ENCODE data around the gene ACAT1.
A peak's percentile ranks its signal among the peaks of the same experiment; 100 is the strongest.
"Not testable (repeated sequence)": the region's sequence is repeated elsewhere in the genome, so short reads cannot be mapped to it uniquely, and the experiment has no call there.

Gene ACAT1

DNA sequence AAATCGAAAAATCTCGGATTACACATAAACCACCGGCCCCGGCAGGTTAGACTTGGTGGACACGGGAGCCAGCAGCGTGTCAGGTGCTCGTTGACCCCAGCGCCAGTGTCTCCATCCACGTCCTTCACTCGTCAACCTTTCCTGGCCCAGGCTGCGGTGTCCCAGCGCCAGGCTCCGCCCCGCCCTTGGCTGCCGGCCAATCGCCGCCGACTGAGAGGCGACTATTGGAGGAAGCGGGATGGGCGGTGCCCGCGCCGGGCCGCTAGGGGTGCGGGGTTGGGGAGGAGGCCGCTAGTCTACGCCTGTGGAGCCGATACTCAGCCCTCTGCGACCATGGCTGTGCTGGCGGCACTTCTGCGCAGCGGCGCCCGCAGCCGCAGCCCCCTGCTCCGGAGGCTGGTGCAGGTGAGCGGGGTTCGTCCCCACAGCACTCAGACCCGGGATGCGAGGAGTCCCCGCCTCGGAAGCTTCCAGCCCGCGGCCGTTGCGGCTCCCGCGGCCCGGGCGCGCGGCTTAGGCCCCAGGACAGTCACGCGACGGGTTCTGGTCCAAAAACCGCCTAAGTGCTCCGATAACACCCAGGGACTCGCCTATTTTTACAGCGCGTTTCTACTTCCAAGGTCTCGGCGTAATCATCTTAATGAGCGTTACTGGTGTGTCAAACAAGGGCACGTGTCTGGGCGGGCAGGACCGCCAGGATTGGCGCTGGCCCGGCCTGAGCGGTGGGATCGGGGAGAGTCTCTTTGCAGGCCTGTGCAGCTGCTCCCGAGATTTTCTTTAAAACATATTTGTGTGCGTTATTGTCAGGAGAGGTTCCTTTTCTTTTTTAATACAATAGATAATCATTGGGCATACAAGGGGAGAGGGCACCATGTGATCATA lies at the start of gene ACAT1:
TSS of gene ACAT1 (plus strand) at position 294 of the 882 bp plus-strand sequence. CDS start at position 334, 40 bp downstream.
- peak; percentile 59 for DNase-seq

DNA sequence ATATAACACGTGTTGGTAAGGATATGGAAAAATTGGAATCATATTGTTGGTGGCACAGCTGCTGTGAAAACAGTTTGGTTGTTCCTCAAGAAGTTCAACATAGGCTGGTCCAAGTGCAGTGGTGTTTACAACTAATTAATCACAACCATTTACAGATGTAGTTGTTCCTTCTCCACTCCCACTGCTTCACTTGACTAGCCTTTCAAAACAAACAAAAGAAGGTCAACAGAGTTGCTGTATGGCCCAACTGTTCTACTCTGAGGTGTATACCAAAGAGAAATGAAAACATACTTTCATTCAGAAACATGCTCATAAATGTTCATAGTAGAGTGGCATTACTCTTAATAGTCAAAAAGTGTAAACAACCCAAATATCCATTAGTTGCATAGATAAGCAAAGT lies 36.6 kb upstream of the ACAT1 start:
- no peak for DNase-seq

DNA sequence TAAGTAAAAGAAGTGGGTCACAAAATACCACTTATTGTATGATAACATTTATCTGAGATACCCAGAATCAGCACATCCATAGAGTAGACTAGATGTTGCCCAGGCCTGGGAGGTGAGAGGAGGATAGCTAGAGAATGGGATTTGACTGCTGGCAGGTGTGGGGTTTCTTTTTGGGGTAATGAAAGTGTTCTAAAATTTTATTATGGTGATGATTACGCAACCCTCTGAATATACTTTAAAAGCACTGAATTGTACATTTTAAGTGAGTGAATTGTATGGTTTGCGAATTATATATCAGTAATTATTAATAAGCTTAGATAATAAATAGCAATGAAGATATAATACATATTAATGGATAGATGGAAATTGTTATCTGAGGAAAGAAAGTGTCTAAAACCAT lies 35.7 kb upstream of the ACAT1 start:
- DNase-seq: no peak

DNA sequence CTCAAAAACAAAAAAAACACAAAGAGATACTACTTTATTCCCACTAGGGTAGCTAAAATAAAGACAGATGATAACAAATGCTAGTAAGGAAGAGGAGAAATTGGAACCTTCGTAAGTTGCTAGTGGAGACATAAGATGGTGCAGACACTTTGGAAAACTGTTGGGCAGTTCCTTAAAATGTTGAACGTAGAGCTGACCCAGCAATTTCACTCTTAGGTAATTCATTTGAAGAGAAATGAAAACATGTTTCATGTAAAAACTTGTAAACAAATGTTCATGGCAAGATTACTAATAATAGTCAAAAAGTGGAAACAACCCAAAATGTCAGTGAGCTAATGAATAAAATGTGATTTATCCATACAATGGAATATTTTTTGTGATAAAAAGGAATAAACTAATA lies 29.2 kb upstream of the ACAT1 start:
- no peak for DNase-seq

DNA sequence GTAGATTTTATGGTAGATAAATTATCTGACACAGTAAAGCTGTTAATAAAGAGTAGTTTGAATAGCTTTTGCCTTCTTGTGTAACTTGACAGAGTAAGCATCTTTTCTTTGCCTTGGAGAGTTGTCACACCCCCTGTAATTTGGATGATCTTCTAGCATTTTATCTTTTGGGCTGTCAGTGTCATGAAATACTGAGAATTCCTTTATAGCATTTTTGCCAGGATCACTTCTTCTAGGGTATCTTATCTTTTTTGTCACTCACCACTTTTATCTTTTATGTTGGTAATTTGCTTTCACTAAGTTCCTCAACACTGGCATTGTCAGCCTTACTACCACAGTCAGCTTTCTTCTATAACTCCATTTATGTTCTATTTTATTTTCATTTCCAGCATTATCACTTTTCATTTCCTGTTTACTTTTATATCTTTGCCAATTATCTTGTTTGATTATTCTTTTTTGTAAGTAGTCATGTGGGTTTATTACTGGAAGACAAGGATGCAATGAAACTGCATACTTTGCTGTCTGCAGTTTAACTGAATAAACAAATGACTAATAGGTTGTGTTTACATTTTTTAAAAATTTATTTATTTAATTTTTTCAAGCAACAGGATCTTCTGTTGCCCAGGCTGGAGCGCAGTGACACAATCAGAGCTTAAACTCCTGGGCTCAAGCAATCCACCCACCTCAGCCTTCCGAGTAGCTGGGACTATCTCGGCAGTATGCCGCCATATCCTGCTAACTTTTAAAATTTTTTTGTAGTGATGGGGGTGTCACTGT lies 28.1 kb upstream of the ACAT1 start:
- DNase-seq: no peak

DNA sequence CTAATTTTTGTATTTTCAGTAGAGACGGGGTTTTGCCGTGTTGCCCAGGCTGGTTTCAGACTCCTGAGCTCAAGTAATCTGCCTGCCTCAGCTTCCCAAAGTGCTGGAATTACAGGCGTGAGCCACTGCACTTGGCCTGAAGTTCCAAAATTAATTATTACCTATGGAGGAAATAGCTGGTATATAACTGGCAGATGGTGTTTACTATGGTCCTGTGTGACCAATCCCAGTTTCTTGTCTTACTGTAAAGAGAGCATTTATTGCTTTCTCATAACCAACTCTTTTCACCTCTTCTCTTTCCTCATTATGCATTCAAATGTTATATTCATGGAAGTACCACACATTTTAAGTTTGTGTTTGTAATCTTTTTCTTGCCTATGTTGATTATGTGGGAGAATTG lies 24.2 kb upstream of the ACAT1 start:
- no peak for DNase-seq

DNA sequence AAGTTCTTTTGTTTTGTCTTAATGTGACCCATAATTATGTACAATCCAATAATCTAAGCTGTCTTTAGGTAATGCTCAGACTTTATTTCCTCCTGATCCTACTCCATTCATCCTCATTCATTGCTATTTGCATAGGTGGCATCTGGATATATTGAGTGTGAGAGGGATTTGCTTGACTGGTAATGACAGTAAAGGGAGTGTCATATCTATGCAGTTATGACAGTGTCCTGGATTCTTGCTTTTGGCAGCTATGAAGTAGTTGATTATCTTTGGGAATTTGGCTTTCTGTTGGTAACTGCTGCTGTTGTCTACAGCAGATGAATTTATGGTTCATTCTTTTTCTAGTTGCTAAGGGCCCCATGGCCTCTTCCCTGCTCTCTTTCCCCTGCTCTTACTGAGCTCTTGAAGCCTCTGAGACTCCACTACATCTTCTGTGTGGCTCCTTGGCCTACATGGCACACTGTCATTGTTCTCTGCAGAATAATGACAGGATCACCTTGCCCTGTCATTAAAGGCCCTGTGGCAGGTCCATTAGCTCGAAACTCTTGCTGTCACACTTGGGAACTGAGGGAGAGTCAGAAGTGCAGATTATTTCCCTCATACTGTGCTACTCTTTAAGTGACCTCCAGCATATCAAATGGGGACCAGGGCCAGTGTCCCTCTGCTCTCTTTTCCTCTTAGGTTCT lies 20.1 kb upstream of the ACAT1 start:
- DNase-seq: no peak

DNA sequence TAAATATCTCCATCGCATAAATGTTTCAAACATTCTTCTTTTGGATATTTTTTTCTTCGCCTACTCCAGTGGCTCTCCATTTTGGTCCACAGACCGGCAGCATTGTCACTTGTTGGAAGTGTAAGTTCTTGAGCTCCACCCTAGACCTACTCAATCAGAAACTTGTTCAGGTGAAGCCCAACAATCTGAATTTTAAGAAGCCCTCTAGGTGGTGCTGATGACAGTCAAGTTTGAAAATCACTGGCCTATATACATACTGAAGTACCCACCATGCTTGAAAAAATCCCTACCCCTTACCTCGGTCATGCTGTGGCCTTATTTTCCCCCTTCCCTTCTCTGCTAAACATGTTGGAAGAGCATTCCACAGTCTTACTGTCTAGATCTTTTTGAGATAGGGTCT lies 10.2 kb upstream of the ACAT1 start:
- DNase-seq: no peak

DNA sequence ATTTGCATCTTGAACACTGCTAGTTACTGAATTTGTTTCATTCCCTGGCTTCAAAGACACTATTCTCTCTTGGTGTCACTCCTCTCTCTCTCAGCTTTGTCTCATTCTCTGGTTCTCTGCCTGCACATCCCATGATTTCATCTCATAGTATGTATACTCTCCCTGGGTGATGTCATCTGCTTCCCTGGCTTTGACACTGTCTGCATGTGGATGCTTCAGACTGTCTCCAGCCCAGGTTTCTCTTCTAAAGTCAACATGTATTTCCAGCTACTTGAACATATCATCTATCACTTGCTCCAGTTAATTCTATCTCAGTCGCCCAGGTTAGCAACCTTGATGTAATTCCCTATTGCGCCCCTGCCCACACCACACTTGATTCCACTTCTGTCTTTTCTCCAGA lies 9.3 kb upstream of the ACAT1 start:
- DNase-seq: no peak

DNA sequence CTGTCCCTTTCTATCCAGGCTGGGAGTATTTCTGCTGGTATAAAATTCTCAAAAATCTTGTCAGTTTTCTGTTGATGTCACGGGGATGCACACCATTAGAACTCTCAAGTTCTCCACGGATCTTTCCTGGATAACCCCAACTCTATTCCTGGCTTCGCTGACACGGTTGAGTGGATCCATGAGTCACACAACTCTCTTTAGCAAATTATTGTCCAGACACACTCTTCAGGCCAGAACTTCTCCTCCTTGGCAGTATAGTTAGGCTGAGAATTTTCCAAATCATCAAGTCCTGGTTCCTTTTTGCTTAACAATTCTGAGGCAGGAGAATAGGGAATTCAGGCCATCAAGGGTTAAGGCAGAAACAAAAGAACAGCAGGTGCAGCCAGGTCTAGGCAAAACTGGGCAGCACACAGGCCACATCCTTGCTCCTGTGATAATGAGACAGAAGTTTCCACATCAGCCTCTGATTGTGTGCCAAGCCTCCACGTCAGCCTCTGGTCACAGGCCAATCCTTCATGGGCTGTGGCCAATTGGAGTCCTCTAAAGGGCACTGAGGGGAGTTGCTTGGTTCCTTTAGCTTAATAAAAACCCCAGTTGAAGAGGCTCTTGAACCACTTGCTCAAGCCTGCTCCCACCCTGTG lies 5.7 kb upstream of the ACAT1 start:
- DNase-seq: no peak

DNA sequence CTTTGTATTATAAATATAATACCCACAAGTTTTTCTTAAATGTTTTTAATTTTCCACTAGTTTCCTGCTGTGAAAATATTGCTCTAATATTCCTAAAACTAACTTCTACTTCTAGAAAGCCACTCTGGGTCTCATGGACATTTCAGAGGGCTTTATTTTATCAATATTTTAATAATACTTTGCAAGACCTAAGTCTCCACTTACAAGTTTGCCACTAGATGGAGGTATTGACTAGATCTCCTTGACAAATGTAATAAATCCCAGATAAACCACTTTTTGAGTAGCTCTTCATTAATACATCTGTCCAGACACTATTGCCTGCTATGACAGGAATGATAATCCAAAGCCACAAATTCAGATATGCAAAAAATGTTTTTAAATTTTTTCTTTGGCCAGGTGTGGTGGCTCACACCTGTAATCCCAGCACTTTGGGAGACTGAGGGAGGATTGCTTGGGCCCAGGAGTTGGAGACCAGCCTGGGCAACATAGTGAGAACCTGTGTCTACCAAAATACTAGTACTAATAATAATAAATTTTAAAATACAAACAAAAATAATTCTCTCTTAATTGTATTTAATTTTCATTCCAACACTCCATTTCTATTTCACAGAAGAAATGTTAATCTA lies 3.5 kb upstream of the ACAT1 start:
- DNase-seq: no peak

DNA sequence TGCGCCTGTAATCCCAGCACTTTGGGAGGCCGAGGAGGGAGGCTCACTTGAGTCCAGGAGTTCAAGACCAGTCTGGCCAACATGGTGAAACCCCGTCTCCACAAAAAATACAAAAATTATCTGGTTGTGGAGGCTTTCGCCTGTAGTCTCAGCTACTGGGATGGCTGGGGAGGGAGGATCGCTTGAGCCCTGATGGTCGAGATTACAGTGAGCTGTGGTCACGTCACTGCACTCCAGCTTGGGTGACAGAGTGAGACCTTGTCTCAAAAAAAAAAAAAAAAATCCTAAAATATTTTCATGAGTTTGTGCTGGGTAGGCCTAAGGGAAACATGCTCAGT lies 462 bp upstream of the ACAT1 start:
- DNase-seq: not testable (repeated sequence)

DNA sequence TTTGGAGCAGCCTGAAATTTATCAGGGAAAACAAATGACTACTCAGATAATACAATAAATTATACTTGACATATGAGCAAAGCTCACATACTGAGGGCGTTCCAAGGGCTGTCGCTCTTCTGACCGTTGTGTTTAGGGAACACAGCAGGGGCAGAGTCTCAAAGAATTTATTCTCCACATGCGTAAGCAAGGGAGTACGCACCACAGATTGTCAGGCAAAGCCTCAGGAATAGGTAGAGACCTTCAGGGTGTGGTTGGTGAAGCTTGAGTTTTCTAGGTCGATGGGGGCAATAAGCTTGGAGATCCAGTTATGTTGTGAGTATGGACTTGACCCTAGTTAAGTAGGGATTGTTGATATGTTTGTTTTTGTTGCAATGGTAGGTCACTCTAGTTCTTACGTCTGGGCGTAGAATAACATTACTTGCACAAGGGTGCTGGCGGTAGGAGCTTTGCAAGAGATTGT lies 830 bp downstream of the ACAT1 start:
- no peak for DNase-seq

DNA sequence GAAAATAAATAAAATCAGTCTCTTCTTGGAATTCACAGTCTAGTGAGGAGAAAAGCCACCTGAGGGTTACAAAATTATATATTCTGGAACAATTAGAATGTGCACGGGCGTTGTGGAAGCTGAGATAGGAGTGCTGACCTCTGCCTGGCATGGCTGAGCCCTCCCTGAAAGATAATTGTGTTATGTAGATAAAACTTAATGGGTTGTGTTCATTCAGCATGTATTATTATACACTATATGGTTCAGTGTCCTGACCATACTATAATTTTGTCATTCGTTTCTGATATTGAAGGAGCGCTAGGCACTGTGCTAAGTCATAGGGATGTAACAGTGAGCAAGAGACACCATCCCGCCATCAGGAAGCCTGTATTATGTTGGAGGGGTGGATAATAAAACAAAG lies 3.7 kb downstream of the ACAT1 start:
- no peak for DNase-seq

DNA sequence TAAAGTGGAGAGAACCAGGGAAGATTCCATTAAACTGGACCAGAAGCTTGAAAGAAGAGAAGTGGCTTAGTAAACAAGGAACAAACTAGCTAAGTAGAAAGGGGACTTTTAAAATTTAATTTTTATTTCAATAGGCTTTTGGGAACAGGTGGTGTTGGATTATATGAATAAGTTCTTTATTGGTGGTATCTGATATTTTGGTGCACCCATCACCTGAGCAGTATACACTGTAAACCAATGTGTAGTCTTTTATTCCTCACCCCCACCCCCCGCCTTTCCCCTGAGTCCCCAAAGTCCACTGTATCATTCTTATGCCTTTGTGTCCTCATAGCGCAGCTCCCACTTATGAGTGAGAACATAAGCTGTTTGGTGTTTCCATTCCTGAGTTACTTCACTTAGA lies 7.4 kb downstream of the ACAT1 start:
- no peak for DNase-seq

DNA sequence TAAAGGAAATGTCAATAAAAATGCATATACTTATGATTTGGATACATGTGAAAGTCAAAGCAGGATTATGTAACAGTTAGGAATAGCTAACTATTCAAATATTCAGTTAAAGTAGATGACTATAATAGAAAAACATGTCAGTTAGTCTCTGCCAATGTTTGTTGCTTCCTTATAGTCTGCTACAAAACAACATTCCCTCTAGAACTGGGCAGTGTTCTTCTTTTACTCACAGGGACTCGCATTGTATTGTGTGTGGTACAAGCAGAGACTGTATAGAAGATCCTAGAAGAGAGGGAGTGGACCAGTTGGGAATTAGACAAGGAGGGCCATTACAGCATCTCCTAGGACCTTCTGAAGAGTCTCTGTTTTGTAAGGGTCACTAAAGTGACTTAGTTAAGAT lies 10.6 kb downstream of the ACAT1 start:
- DNase-seq: no peak

DNA sequence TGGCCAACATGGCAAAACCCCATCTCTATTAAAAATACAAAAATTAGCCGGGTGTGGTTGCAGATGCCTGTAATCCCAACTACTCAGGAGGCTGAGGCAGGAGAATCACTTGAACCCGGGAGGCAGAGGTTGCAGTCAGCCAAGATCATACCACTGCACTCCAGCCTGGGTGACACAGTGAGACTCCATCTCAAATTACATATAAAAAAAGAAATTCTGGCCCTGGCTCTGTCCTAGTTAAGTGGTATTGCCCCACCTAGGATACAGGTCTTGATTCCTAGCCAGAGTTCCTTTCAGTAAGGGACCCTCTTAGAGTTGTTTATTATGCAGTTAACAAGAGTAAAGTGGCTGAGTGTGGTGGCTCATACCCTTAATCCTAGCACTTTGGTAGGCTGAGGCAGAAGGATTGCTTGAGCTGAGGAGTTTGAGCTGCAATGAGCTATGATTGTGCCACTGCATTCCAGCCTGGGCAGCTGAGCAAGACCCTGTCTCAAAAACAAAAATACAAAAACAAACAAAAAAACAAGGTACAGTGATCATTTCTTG lies 11.7 kb downstream of the ACAT1 start:
- not testable (repeated sequence) for DNase-seq

DNA sequence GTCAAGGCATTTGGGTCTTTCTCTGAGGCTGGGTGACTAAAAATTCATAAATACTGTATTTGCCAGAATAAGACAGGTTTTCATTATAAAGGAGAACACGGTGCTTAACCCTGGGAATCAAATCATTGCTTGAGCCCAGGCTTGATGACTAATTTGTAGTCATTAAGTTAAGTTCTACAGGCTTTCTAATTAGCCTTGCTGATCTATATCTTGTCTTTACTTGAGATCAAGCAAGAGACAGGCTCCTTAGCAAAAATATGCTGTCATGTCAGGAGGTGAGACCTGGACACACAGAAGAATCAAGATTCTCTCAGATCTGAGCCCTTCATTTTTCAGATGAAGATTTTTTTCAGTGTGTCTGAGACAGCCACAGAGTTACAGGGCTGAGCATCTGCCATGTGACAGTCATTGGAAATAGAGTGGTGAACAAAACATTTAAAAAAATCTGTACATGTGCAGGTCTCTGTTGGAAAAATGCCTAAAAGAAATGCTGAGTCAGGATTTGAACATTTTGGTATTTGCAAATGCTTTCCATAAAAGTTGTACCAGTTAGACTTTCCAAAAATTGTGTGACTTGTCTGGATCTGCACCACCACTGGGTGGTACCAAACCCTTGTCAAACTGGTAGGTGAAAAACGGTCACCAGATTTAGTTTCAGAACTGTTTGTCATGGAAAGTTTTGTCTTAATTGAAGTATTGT lies 14.6 kb downstream of the ACAT1 start:
- DNase-seq: no peak

DNA sequence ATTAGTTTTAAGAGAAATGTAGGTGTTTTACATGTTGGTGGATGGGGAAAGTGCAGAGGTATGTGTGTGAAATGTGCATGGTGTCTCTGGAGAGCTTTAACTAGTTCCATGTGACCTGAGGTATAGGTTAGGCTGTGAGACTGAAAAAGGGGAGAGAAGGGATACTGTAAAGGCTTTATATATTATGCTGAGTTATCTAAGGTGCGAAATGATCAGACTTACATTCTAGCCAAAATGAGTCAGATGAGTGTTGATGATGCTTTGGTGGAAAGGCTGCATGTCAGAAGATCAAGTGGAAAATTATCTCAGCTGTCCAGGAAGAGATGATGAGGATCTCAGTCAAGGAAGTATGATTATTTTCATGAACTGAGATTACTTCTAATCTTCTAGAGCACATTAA lies 15.8 kb downstream of the ACAT1 start:
- DNase-seq: no peak

DNA sequence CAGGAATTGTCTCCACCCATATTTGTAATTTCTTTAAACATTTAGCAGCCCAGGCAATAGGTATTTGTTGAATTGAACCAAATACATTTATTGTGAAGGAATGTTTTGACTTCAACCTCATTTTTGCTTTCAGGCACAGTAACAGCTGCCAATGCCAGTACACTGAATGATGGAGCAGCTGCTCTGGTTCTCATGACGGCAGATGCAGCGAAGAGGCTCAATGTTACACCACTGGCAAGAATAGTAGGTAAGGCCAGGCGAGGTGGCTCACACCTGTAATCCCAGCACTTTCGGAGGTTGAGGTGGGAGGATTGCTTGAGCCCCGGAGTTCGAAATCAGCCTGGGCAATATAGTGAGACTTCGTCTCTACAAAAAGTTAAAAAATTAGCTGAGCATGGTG lies 20.9 kb downstream of the ACAT1 start:
- no peak for DNase-seq

DNA sequence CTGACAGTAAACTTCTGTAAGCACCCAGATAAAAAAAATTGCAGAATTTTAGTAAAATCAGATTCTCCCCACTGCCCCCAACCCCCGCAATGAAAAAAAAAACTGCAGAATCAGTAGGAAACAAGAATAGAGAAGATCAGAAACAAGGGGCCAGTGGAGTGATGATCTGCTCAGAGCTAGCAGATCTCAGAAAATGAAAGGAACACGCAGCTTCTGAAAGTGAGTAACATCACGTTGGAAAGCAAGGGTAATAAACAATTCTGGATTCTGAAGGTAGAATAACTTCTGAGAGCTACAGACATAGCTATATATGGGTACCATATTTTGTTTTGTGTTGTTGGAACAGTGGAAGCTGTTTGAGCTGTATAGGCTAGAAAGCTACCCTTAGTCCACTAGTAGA lies 23.2 kb downstream of the ACAT1 start:
- DNase-seq: no peak

DNA sequence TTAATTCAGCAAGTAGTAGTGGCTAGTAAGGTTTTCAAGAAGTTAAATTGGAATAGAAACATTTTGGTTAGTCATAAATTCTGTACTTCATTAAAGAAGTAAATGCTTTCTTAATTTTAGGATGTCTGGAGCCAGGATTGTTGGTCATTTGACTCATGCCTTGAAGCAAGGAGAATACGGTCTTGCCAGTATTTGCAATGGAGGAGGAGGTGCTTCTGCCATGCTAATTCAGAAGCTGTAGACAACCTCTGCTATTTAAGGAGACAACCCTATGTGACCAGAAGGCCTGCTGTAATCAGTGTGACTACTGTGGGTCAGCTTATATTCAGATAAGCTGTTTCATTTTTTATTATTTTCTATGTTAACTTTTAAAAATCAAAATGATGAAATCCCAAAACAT lies 25.8 kb downstream of the ACAT1 start:
- no peak for DNase-seq

Data from cortex of kidney (tissue), 1 donor.